ENCODE results near the gene GOLGA6L7.
A peak's percentile ranks its signal among the peaks of the same experiment; 100 is the strongest.
"Not testable (repeated sequence)": the region's sequence is repeated elsewhere in the genome, so short reads cannot be mapped to it uniquely, and the experiment has no call there.

GOLGA6L7 gene

DNA sequence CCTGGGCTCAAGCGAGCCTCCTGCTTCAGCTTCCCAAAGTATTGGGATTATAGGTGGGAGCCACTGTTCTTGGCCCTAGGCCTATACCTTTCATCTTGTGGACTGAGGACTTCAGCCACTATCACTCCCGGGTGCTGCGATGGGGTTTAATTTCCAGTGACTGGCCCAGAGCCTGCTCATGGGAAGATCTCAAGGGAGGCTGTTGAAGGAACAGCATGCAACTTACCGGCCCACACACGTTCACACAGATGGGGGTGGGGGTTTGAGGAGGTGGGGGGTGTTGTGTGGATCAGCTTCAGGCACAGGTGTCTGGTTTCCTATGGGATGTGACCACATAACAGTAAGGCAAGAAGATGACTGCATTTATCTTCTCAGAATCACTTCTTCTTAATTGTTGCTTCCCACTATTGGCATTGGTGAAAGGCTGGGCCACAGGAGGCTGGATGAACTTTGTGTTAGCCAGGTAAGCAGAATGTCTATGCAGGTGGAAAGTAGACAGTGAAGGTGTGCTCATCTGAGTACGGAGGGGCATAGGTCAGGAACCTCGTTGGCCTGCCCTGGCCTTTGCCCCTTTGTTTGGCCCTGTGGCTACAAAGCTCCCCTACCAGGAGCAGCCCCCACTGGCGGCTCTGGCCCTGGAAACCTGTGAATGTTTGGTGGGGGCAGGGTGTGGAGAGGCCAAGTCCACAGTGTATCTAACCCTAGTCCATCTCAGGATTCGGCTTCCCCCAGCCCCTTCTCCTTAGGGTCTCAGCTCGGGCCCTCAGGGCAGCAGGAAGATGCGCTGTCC, 35.9 kb upstream of the GOLGA6L7 start:
- no peak for DNase-seq (ENCODE audit: low read depth)

DNA sequence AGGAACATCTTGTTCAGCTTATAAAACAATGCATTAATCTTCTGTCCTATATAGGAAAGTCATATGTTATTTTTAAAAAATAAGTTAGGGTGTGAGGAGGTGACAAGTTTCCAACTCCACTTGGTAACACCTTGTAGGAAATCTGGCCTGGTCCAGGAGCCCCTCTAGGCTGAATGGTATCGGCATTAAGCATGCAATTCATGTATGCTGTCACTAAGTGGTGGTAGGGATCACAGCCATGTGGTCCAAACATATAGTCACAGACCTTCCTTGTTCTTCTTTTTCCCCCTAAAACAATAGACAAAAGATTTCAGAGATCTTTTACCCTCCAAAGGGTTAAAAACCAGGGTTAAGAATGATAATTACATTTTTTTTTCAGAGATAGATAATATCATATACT, 33.2 kb upstream of the GOLGA6L7 start:
- DNase-seq (ENCODE audit: low read depth), result no peak

DNA sequence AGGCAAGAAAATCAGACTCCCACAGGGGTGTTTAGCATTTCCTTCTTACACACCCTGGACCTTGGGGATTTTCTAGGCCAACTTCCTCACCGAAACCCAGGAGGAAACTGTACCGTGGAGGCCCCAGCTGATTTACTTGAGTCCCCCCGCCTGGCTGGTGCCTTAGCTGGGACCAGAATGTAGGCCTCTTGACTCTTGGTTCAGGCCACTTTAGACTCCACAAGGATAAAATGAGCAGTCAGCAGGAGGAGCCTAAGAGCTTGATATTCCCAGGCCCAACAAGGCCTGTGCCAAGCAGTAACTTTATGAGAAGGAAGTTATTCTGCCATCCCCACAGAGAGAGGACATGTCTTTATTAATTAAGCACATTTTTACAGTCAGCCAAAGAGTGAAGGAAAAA, 32.7 kb upstream of the GOLGA6L7 start:
- DNase-seq (ENCODE audit: low read depth), result no peak

DNA sequence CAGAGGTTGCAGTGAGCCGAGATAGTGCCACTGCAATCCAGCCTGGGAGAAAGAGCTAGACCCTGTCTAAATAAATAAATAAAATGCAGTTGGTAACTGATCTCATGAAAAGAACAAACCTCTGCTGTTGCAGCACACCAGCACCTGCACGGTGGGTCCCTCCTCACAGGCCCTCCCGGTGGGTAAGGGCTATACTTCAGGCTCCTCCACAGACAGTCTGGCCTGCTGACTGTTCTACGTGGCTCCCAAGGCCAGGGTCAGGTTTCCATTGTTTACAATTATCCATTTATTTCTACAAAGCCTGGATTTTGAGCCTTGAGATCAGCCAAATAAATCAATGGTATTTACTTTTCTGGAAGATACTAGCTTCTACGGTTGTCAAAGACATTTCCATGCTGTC, 32.2 kb upstream of the GOLGA6L7 start:
- no peak for DNase-seq (ENCODE audit: low read depth)

DNA sequence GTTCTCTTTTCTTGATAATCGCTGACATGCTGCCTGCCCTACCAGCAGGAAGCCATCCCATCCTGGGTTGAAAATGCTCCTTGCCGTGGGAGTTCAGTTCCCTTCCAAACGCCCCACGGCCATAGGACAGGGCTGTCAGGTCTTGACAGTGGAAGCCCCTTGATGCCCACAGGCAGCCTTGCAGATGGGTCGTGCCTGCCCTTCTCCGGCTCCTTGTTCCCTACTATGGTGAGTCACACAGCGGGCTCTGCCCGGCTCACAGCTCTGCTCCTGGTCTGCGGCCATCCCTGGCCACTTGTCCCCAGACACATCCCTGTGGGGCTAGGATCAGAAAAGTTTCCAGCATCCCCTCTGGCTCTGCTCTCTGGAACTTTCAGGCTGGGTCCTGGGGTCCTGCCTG, 31.1 kb upstream of the GOLGA6L7 start:
- DNase-seq (ENCODE audit: low read depth), result no peak

DNA sequence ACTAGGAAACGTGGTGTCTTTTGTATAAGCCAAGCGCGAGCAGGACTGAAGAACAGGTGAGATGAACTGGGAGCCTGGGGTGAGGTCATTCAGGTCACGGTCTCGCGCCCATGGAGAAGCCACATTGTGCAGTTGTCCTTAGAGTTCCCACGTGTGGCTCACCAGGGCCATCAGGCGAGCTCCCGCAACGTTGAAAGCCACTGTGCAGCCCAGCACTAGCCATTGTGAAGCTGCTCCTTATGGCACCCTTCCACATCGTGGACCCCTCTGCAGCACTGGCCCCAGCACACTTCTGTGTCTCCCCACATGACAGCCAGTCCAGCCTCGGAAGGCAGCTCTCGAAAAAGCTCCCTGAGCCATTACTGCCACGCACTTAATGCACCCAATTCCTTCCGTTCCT, 29.8 kb upstream of the GOLGA6L7 start:
- no peak for DNase-seq (ENCODE audit: low read depth)

DNA sequence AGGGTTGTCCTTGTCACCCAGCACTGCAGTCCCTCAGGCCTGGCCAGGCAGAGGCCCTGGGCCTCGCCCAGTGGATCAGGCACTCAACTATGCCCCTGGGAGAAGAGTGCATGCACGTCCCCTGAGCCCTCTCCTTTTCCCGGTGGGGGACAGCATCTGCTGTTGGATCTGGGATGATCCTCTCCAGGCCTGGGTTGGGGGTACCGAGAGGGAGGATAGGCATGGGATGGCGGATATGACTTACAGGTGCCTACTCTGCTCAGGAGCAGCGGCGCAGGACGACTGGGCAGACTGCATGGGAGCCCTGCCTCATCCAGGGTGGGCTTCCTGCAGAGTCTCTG, 28.4 kb upstream of the GOLGA6L7 start:
- DNase-seq (ENCODE audit: low read depth), result no peak

DNA sequence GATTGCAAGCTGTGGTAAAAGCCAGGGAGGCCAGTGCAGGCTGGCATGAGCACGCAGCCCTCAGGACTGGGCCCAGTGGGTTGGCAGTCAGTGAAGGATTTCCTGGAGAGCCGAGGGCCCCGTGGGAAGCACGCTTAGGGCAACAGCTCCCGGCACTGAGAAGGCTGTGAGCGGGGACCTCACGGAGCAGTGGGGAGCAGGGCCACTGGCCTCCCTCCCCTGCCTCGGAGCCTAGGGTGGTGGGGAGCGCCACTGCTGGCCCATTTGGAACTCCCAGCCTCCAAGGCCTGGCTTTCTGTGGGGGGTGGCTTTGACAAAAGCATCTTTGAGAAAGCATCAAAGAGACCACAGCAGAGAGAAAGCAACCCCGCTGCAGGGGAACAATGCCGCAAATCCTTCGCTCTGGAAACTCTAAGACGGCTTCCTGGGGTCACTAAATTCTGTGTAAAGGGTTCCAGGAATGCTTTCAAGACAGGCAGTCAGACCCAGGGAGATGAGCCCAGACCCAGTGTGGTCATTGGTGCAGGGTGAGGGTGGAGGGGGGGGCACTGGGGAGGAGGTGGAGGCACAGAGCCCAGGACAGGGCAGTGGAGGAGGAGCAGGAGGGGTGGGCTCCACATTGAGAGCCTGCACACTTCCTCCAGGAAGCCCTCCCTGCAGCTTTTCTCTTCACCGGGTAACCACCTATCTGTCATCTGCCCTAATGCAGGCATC, 27.8 kb upstream of the GOLGA6L7 start:
- no peak for DNase-seq (ENCODE audit: low read depth)

DNA sequence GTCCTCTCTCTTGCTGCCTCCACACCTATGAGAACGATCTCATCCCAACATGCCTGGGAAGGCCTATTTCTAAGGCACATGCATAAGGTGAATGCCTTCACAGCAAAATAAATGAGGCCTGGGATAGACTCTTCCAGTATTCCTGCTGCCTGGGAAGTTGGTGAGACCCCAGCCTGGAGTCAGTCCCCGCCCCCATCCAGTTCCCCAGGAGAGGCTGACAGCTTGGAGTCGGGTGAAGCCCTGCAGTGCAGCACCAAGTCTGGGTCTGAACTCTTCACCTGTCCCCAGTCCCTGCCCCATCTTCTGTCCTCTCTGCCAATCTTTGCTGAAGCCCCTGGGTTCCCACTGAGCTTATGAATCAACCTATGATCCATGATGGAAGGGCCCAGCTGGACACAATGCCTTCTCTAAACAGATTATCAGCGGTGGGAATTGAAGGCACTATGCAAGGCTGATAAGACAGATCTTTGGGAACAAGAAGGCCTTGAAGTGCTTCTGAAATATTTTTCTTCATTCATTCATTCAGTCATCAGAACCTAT, 27.1 kb upstream of the GOLGA6L7 start:
- no peak for DNase-seq (ENCODE audit: low read depth)

DNA sequence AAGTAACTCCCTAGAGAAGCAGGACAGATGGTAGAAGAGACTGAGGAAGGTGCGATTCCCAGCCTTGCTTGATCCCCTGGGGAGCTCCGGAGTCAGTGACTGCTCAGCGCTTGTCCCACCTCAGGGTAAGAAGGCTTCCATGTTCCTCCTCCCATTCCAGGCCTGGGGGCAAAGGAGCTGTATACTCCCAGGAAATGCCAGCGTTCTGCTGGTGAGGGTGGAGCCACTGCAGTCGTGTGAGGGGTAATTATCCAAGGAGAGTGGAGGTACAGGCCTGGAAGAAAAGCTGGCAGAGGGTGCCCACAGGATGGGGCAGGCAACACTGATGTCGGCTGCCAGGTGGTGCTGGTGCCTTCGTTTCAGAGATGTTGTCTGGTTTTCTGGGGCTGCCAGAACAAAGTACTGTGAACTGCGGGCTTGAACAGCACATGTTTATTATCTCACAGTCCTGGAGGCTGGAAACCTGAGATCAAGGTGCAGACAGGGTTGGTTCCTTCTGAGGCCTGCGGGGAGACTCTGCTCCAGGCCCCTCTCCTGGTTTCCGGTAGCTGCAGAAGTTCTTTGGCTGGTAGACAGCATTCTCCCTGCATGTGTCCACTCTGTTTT, 25.2 kb upstream of the GOLGA6L7 start:
- DNase-seq (ENCODE audit: low read depth), result no peak

DNA sequence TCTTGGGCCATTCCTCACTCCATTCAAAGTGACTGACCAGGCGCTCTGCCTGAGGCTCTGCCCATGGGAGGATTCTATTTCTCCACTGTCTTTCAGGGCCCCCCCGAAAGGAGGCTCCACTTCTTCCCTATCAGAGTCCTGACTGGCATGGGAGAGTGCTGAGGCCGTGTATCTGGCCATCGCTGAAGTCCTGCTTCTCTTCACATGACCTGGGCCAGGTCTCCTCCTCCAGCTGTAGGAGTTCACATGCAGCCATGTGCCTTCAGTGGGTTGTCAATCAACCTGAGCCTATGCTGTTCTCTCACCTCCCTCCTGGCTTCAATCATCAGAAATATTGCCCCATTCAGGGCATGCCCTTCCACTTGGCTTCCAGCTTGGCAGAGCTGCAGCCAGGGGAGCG, 24.6 kb upstream of the GOLGA6L7 start:
- DNase-seq (ENCODE audit: low read depth), result no peak

DNA sequence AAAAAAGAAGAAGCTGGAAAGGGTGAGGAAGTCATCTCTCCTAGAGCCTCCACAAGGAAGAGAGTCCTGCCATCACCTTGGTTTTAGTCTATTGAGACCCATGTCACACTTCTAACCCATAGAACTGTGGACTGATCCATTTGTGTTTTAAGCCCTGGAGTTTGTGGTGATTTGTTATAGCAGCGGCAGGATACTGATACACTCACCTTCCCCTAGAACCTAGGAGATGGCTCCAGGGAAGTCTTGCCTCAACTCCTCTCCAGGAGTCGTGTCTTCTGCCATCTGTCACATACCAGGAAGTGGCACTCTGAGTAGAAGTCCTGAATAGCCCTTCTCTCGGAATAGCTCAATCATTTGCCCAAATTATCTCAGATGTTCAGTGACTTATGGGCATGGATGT, 22.7 kb upstream of the GOLGA6L7 start:
- DNase-seq (ENCODE audit: low read depth), result no peak

DNA sequence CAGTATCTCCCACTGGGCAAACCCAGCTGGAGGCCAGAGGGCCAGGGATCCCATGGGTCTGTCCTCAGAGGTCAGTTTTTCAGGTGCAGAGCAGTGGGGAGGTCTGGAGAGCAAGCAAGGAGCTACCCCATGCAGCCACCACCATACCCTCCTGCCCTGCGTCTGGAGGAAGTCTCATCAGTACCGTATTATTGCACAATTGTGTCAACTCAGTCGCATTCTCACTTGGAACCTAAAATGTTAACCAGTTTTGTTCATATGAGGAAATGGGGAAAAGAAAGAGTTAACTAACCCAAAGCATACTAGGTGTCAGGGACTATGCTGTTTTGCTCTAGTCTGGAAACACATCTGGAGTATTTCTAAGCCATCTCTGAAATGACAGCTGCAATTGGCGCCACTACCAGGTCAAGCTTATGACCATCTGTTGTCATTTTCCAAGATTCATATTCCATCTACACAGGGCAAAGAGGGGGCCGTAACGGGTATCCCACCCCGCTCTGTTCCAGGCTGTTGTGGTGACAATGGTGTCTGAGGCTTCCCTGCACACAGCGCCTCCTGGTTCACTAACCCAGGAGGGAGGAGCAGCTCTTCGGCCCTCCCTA, 20.4 kb upstream of the GOLGA6L7 start:
- DNase-seq (ENCODE audit: low read depth), result no peak

DNA sequence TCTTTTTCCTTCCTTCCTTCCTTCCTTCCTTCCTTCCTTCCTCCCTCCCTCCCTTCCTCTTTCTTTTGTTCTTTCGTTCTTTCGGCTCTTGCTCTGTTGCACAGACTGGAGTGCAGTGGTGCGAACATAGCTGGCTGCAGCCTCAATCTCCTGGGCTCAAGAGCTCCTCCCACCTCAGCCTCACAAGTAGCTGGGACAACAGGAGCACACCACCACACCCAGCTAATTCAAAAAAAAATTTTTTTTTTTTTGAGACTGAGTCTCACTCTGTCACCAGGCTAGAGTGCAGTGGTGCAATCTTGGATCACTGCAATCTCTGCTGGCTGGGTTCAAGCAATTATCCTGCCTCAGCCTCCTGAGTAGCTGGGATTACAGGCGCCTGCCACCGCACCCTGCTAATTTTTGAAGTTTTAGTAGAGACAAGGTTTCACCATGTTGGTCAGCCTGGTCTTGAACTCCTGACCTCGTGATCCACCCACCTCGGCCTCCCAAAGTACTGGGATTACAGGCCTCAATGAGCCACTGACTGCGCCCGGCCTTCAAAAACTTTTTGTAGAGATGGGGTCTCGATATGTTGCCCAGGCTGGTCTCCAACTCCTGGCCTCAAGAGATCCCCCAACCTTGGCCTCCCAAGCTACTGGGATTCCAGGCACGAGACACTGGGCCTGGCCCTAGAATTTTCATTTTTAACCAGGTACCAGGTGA, 13.3 kb upstream of the GOLGA6L7 start:
- not testable (repeated sequence) for DNase-seq (ENCODE audit: low read depth)

DNA sequence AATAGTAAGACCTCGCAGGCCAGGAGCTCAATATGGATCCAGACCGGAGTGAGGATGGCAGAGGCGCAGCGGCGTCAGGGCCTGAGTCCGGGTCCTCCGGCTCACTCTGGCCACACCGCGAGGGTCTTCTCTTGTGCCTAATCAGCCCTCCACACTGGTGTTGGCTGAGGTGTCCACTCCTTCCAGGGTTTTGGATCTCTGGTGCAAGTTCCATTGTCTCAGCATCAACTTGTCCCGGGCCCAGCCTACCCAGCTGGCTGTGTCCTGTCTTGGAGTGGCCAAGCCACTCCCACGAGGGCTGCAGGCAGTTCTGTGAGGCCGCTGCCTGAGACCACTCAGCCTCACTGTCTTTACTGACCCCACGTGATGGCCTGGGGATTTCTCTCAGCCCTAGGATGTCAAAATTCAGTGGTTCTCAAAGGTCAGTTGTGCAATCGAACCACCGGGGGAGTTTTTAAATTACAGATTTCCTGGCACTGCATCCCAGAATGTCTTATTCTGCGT, 12.6 kb upstream of the GOLGA6L7 start:
- DNase-seq (ENCODE audit: low read depth), result peak; percentile 69

DNA sequence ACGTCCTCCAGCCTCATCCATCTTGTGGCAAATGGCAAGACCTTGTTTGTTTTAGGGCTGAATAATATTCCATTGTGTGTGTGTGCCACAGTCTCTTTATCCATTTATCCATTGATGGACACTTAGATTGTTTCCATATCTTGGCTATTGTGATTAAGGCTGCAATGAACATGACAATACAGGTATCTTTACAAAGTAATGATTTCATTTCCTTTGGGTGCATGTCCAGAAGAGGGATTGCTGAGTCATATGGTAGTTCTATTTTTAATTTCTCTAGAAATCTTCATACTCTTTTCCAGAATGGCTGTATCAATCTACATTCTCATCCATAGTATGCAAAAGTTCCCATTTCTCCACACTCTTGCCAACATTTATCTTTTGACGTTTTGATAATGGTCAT, 6.1 kb upstream of the GOLGA6L7 start:
- DNase-seq (ENCODE audit: low read depth), result not testable (repeated sequence)

DNA sequence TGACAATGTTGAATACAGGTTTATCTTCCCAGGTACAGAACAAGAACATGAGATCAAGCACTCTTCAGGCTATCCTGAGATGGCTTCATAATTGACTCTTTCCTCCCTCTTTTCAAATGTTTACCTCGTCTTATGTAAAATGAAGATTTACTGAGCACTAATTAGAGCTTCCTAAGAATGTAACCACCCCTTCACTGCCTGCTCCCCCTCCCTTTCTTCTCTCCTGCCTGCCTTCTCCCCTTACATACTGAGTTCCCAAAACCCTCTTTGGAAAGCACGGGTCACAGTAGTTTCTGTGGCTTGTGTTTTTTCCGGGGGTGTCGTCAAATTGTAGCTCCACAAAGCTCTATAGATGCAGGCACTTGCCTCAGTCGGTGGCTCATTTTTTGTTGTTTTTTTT, 5.2 kb upstream of the GOLGA6L7 start:
- DNase-seq (ENCODE audit: low read depth), result not testable (repeated sequence)

DNA sequence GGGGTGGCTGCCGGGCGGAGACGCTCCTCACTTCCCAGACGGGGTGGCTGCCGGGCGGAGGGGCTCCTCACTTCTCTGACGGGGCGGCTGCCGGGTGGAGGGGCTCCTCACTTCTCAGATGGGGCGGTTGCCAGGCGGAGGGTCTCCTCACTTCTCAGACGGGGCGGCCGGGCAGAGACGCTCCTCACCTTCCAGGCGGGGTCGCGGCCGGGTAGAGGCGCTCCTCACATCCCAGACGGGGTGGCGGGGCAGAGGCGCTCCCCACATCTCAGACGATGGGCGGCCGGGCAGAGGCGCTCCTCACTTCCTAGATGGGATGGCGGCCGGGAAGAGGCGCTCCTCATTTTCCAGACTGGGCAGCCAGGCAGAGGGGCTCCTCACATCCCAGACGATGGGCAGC, 1.3 kb upstream of the GOLGA6L7 start:
- not testable (repeated sequence) for DNase-seq (ENCODE audit: low read depth)

DNA sequence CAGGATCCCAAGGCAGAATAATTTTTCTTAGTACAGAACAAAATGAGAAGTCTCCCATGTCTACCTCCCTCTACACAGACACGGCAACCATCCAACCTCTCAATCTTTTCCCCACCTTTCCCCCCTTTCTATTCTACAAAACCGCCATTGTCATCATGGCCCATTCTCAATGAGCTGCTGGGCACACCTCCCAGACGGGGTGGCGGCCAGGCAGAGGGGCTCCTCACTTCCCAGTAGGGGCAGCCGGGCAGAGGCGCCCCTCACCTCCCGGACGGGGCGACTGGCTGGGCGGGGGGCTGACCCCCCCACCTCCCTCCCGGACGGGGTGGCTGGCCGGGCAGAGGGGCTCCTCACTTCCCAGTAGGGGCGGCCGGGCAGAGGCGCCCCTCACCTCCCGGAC, 827 bp upstream of the GOLGA6L7 start:
- DNase-seq (ENCODE audit: low read depth), result not testable (repeated sequence)

DNA sequence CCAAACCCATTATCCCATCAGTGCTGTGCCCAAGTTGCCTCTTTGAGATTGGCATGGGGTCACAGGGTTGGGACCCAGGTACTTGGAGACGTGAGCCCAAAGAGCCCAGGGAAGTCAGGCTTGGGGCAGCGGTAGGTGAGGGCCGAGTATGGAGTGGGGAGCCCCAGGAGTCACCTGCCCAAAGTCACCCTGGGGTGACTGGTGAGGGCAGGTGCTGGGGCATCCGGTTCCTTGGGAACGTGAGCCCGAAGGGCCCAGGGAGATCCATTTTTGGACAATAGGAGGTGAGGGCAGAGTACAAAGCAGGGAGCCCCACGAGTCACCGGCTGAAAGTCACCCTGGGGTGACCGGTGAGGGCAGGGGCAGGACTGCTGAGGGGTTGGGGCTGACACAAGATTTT, 485 bp downstream of the GOLGA6L7 start:
- DNase-seq (ENCODE audit: low read depth), result not testable (repeated sequence)

DNA sequence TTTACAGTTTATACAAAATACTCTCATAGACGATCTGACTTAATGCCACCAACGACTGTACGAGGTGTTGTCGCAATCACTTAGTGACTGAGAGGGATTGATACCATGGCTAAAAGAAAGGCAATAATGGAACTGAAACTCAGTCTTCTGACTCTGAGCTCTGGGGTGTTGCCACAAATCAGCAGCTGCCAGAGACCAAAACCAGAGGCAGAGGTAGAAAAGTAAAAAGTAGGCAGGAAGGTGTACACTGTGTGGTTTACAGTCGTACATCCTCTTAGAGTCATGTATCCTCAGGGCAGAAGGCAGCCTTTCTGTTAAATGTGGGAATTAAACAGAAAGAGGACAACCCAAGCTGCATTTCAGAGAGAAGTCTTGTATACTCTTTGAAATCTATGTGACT, 1.2 kb downstream of the GOLGA6L7 start:
- not testable (repeated sequence) for DNase-seq (ENCODE audit: low read depth)

DNA sequence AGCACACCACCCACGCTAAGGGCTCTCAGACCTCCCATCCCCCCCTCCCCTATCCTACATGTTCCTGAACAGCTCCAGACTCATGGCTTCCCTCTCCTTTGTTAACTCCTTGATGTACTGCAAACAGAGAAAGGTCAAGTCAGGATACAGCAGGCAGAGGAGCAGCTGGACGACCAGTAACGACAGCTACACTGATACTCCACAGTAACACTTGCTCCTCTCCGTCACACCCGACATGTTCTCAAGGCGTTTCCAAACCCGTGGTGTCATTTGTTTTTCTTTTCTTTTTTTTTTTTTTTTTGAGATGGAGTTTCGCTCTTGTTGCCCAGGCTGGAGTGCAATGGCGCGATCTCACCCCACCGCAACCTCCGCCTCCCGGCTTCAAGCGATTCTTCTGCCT, 4.3 kb downstream of the GOLGA6L7 start:
- not testable (repeated sequence) for DNase-seq (ENCODE audit: low read depth)
